ENCODE results near the gene PPA1.
"Not testable (repeated sequence)": the region's sequence is repeated elsewhere in the genome, so short reads cannot be mapped to it uniquely, and the experiment has no call there.

The PPA1 gene

DNA sequence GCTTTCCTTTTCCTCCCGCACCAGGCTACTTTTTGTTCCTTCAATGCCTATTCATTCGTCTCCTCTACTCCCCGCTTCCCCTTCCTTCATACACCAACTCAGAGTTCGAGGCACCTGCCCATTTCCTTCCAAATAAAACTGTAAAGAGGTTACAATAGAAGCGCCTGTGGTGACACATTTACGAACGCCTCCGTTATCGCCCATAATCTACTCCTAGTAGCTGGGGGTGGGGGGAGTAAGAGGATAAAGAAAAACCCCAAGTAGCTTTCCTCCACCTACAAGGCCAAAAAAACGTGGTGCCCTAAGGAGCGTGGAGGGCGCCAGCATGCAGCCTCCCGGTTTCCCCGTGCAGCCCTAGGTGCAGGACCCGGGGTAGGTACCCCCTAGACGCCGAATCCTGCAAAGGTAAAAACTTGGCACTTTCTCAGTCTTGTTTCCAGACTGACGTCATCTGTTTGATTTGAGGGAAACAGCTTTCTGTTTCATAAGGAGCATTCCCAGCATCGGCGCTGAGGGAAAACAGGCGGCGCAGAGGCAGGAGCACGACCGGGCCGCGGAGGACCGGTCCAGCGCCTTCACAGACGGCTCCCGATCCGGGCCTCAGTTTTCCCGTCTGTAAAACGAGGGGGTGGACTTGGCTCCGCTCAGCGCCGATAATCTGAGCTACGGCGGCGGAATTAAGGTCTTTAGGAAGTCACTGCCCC lies 922 bp downstream of the PPA1 start:
- TF ChIP-seq, protein P1, sequence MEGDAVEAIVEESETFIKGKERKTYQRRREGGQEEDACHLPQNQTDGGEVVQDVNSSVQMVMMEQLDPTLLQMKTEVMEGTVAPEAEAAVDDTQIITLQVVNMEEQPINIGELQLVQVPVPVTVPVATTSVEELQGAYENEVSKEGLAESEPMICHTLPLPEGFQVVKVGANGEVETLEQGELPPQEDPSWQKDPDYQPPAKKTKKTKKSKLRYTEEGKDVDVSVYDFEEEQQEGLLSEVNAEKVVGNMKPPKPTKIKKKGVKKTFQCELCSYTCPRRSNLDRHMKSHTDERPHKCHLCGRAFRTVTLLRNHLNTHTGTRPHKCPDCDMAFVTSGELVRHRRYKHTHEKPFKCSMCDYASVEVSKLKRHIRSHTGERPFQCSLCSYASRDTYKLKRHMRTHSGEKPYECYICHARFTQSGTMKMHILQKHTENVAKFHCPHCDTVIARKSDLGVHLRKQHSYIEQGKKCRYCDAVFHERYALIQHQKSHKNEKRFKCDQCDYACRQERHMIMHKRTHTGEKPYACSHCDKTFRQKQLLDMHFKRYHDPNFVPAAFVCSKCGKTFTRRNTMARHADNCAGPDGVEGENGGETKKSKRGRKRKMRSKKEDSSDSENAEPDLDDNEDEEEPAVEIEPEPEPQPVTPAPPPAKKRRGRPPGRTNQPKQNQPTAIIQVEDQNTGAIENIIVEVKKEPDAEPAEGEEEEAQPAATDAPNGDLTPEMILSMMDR (IDR thresholded peaks at IDR 0.05; ENCODE audit: low read depth, low read length, missing control alignments), result no peak
- H3K4me3 ChIP-seq (ENCODE audit: low read depth, low read length), result peak overlapping the region; percentile 93
- no peak for DNase-seq (ENCODE audit: low read depth)
- in situ Hi-C loops (cut with HindIII; ENCODE audit: low sequenced_read_pairs), result no loop called here

DNA sequence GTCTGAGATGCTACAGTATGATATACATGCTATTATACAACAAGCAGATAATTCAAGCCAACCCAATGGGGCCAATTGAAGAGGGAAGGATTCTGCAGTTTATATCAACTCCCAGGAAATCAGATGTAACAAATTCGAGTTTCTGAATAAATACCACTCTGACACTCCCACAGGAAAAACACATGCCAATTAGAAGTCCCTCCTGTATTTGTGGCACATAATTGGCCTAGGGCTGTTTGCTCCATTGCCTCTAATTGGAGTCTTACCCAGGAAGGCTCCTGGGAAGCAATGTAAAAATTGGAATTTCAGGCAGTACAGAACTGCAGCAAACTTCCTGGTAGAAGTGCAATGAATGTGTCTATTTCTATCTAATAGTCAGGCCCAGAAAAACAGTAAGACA lies 4.7 kb downstream of the PPA1 start:
- no peak overlapping the region for H3K4me3 ChIP-seq (ENCODE audit: low read depth, low read length)
- TF ChIP-seq, protein P1 (IDR thresholded peaks at IDR 0.05; ENCODE audit: low read depth, low read length, missing control alignments), result no peak
- in situ Hi-C loops (cut with HindIII; ENCODE audit: low sequenced_read_pairs), result no loop called here
- no peak for DNase-seq (ENCODE audit: low read depth)

DNA sequence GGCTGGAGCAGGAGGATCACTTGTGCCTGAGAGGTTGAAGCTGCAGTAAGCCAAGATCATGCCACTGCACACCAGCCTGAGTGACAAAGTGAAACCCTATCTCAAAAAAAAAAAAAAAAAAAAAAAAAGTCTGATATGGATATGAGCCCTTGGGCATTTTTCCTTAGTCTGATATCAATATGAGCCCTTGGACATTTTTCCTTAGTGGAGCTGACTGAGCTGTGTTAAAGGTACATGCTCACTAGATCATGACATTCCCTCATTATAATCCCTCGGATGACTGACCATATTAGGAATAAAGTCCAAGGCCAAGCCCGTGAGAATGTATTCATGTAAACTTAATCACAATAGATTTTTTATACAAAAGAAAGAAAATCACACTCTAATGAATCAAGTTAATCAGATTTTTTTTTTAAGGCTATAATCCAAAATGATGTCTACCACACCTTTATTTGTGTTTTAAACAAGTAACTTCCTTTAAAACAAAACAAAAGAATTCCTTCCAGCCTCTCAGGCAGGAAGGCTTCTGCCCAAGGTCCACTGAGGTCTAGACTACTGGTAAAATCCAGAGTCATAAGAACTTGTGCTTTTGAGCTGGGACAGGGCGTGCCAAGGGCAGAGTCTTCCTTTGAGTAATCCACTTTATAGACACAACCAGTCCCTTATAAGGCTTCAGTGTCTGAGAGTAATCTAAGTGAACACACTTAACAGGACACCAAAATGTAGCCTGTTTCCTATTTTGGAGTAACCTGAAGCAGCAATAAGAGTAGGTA lies 5.5 kb downstream of the PPA1 start:
- no peak overlapping the region for H3K4me3 ChIP-seq (ENCODE audit: low read depth, low read length)
- TF ChIP-seq, protein P1 (IDR thresholded peaks at IDR 0.05; ENCODE audit: low read depth, low read length, missing control alignments), result no peak
- in situ Hi-C loops (cut with HindIII; ENCODE audit: low sequenced_read_pairs), result no loop called here
- DNase-seq (ENCODE audit: low read depth), result no peak

DNA sequence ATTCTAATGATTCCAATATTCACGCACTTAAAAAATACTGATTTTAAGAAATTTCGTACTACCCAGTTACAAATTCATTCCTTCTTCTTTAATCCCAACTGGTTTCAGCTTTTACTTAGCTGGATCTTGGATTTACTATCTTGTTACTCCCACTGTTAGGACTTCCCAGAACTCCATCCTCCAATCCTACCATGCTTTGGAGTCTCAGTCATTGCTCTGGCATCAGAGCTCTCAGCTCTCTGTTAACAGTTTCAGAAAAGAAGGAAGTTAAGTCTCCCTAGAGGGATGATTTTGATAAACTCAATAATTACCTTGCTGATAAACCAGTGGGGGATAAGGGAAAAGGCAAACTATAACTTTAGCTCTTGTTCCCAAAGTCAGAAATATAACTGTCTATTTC lies 9.5 kb downstream of the PPA1 start:
- in situ Hi-C loops (cut with HindIII; ENCODE audit: low sequenced_read_pairs), result no loop called here
- TF ChIP-seq, protein P1 (IDR thresholded peaks at IDR 0.05; ENCODE audit: low read depth, low read length, missing control alignments), result no peak
- H3K4me3 ChIP-seq (ENCODE audit: low read depth, low read length), result no peak overlapping the region
- no peak for DNase-seq (ENCODE audit: low read depth)

DNA sequence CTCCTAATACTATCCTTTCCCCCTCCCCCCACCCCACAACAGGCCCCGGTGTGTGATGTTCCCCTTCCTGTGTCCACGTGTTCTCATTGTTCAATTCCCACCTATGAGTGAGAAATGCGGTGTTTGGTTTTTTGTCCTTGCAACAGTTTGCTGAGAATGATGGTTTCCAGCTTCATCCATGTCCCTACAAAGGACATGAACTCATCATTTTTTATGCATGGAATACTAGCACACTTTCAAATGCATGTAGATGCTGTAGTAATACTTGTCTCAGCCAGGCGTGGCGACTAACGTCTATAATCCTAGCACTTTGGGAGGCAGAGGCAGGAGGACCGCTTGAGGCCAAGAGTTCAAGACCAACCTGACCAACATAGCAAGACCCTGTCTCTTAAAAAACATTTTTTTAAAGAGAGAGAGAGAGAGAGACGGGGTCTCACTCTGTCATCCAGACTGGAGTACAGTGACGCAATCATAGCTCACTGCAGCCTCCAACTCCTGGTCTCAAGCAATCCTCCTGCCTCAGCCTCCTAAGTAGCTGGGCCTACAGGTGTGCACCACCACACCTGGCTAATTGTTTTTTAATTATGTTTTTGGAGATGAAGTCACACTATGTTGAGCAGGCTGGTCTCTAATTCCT lies 10.3 kb downstream of the PPA1 start:
- H3K4me3 ChIP-seq (ENCODE audit: low read depth, low read length); in situ Hi-C loops (cut with HindIII; ENCODE audit: low sequenced_read_pairs); DNase-seq (ENCODE audit: low read depth): not testable (repeated sequence)

DNA sequence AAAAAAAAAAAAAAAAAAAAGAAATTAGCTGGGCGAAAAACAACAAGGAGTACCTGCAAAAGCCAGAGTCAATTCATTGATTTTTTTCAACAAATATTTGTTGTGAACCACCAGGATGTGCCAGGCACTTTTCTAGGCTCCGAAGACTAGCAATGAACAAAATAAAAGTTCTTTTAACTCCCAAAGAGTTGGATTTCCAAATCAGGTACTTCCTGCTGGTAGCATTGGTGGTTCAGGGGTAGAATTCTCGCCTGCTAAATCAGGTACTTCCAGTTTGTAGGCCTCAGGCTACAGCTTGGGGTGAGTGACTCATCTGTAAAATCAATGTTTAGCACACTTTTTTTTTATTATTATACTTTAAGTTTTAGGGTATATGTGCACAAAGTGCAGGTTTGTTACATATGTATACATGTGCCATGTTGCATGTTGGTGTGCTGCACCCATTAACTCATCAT lies 10.9 kb downstream of the PPA1 start:
- no peak overlapping the region for H3K4me3 ChIP-seq (ENCODE audit: low read depth, low read length)
- TF ChIP-seq, protein P1 (IDR thresholded peaks at IDR 0.05; ENCODE audit: low read depth, low read length, missing control alignments), result no peak
- no peak for DNase-seq (ENCODE audit: low read depth)
- in situ Hi-C loops (cut with HindIII; ENCODE audit: low sequenced_read_pairs), result no loop called here

Measured in astrocyte of the cerebellum (primary cell).